NT2/D1 (cell line): Measurements from ENCODE around the gene PRKAG2.

Source experiments
- YY1 ChIP-seq: IDR thresholded peaks from 2 replicates; pipeline ENCODE4 v1.6.1; 2011; ENCODE audit not compliant: insufficient read length, insufficient read depth
- ZNF274 ChIP-seq: IDR thresholded peaks from 2 replicates; pipeline ENCODE4 v1.6.1; 2011; ENCODE audit warnings: mild to moderate bottlenecking, low read depth, low read length

DNA sequence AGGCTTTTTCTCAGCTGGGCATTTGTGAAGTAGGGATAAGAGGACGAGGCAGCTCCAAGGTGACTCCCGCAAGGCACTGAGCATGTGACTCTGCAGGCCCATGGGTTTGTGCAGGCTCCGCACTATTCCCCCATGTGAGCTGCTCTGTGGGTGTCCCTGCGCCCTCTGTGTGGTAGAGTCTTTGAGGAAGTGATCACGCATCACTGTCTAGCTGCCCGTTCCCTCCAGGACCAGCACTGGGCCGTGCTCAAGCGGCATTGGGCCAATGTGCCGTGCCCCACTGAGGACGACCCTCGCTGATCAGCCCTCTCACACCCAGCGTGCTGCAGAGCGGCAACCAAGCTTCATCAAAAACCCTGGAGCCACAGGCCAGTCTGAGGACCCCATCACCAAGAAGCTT lies 7.5 kb downstream of the PRKAG2 start:
- TF ChIP-seq YY1 (no peak), ZNF274 (no peak)
